ENCODE results near the gene TFAP2A. TPM values are rescaled to one million over a fixed set of nuclear protein-coding genes. Genes with fewer than 3 reads are reported as not detected.

TFAP2A gene
- polyA plus RNA-seq, 3 donors, result not detected

DNA sequence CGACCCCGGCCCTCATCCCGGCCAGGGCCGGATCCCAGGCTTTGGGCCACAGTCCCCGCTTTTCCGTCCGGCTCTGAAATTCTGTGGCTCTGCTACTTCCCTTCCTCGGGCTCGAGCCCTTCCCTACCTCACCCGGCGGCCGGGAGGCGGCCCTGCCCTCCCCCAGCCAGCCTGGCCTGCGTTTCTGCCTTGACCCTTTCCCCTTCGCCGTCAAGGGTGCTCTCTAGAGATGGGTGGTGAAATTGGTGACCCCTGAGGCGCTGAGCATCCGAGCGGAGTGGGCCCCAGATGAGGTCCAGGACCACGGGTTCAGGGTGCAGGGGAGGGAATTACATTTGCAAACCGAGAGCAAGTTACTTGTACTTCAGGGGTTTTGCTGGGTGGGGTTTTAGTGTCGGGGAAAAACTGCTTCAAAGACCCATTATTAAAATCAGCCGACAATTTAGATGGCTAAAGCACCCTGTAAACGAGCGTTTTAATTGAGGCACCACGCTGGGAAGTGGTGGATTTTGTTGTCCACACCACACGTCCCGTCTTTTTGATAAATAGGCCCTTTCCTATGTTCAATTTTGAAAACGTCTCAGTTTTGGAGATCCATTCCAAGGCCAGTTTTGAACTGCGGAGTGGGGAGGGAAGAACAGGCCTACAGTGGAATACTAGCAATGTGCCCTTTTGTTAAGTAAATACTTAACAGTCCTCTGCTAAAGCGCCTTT lies 9.9 kb downstream of the TFAP2A start:
- TF ChIP-seq, protein P1, sequence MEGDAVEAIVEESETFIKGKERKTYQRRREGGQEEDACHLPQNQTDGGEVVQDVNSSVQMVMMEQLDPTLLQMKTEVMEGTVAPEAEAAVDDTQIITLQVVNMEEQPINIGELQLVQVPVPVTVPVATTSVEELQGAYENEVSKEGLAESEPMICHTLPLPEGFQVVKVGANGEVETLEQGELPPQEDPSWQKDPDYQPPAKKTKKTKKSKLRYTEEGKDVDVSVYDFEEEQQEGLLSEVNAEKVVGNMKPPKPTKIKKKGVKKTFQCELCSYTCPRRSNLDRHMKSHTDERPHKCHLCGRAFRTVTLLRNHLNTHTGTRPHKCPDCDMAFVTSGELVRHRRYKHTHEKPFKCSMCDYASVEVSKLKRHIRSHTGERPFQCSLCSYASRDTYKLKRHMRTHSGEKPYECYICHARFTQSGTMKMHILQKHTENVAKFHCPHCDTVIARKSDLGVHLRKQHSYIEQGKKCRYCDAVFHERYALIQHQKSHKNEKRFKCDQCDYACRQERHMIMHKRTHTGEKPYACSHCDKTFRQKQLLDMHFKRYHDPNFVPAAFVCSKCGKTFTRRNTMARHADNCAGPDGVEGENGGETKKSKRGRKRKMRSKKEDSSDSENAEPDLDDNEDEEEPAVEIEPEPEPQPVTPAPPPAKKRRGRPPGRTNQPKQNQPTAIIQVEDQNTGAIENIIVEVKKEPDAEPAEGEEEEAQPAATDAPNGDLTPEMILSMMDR (IDR thresholded peaks at IDR 0.05), result no peak
- Histone ChIP-seq H3K4me2 (replicated peaks; ENCODE audit: extremely low read depth, low read length, poor library complexity, severe bottlenecking) (peak overlapping the region; percentile 78), H3K79me2 (ENCODE audit: insufficient read depth, low read length) (no peaks in the 10 kb centered on the region), H3K27me3 (ENCODE audit: control insufficient read depth in 2 of 2, insufficient read depth in 2 of 2, low read length in 2 of 2) (peaks cover 88 to 96% of the 10 kb centered on the region in 2 donors), H3K4me3 (replicated peaks in 1 of 3; ENCODE audit: low read depth in 2 of 3, low read length in 3 of 3) (peak overlapping the region in 2 of 3 experiments; percentile 18 to 76), H3K4me1 (ENCODE audit: control insufficient read depth in 1 of 2, insufficient read depth in 2 of 2, low read length in 2 of 2) (peaks cover 13 to 16% of the 10 kb centered on the region in 2 donors), H3K27ac (ENCODE audit: low read depth in 1 of 2, low read length in 2 of 2) (no peak overlapping the region), H3K36me3 (replicated peaks in 1 of 2; ENCODE audit: control insufficient read depth in 1 of 2, insufficient read depth in 2 of 2, low read length in 2 of 2) (no peaks in the 10 kb centered on the region), H3K9me3 (replicated peaks in 1 of 2; ENCODE audit: control insufficient read depth in 1 of 2, insufficient read depth in 1 of 2, low read length in 2 of 2) (peaks cover 22 to 92% of the 10 kb centered on the region in 2 donors), H3K9ac (ENCODE audit: insufficient read depth, low read length, poor library complexity, severe bottlenecking) (no peak overlapping the region), H2AFZ (ENCODE audit: insufficient read depth, low read depth, low read length, poor library complexity, severe bottlenecking) (peak overlapping the region; percentile 78), H4K20me1 (ENCODE audit: insufficient read depth, low read length) (no peaks in the 10 kb centered on the region)
- no peak for DNase-seq
- peaks cover 11% of the 10 kb centered on the region for H3K4me1 Mint-ChIP-seq
- WGBS (ENCODE audit: insufficient coverage), result 37% methylated on average over 15 of the region's 31 CpGs
- no peak overlapping the region for H3K27ac Mint-ChIP-seq
- peaks cover 8 to 11% of the 10 kb centered on the region in 2 donors for H3K36me3 Mint-ChIP-seq
- peak overlapping the region; percentile 24 to 87 for H3K4me3 Mint-ChIP-seq
- intact Hi-C loops (cut with micrococcal nuclease), result no loop called here
- peaks cover 93 to 98% (median 97%) of the 10 kb centered on the region in 3 donors for H3K27me3 Mint-ChIP-seq (ENCODE audit: low read depth in 3 of 3)
- H3K9me3 Mint-ChIP-seq, result peaks cover 28 to 73% (median 60%) of the 10 kb centered on the region in 7 donors

DNA sequence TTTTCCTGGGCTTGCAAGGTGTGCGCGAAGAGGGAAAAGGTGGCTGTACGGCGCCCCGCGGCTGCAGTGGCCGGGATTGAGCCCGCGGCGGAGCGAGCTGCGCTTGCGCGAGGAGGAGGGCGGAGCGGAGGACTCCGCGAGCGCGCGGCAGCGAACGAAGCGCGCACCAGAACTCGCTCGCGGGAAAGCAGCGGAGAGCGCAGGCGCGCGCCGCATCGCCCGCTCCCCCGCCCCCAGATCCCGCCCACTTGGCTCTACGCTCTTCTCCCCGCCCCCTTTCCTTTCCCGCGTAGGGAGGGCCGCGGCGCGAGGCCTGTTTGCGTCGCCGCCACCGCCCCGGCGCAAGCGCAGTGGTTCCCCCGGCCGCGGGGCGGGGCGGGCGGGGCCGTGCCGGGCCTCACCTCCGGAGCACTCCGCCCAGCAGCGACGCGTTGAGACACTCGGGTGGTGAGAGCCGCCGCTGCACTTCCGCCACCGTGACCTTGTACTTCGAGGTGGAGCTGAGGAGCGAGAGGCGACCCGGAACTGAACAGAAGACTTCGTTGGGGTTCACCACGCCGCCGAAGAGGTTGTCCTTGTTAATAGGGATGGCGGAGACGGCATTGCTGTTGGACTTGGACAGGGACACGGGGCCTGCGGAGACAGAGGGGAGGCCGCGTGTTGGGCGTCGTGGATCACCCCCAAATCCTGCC lies 10.6 kb downstream of the TFAP2A start:
- Histone ChIP-seq H3K36me3 (replicated peaks in 1 of 2; ENCODE audit: control insufficient read depth in 1 of 2, insufficient read depth in 2 of 2, low read length in 2 of 2) (no peaks in the 10 kb centered on the region), H4K20me1 (ENCODE audit: insufficient read depth, low read length) (no peaks in the 10 kb centered on the region), H2AFZ (ENCODE audit: insufficient read depth, low read depth, low read length, poor library complexity, severe bottlenecking) (peak overlapping the region; percentile 78), H3K4me1 (ENCODE audit: control insufficient read depth in 1 of 2, insufficient read depth in 2 of 2, low read length in 2 of 2) (peaks cover 13 to 16% of the 10 kb centered on the region in 2 donors), H3K4me3 (replicated peaks in 1 of 3; ENCODE audit: low read depth in 2 of 3, low read length in 3 of 3) (peak overlapping the region; percentile 31 to 76 (median 42)), H3K9me3 (replicated peaks in 1 of 2; ENCODE audit: control insufficient read depth in 1 of 2, insufficient read depth in 1 of 2, low read length in 2 of 2) (peaks cover 17 to 91% of the 10 kb centered on the region in 2 donors), H3K27me3 (ENCODE audit: control insufficient read depth in 2 of 2, insufficient read depth in 2 of 2, low read length in 2 of 2) (peaks cover 88 to 96% of the 10 kb centered on the region in 2 donors), H3K27ac (ENCODE audit: low read depth in 1 of 2, low read length in 2 of 2) (no peak overlapping the region), H3K4me2 (replicated peaks; ENCODE audit: extremely low read depth, low read length, poor library complexity, severe bottlenecking) (peak overlapping the region; percentile 78), H3K79me2 (ENCODE audit: insufficient read depth, low read length) (no peaks in the 10 kb centered on the region), H3K9ac (ENCODE audit: insufficient read depth, low read length, poor library complexity, severe bottlenecking) (no peak overlapping the region)
- Mint-ChIP-seq H3K36me3 (peaks cover 8 to 9% of the 10 kb centered on the region in 2 donors), H3K4me1 (peaks cover 11% of the 10 kb centered on the region), H3K9me3 (peaks cover 24 to 72% (median 54%) of the 10 kb centered on the region in 7 donors), H3K27ac (peak overlapping the region in 2 of 7 donors; percentile 9 to 19), H3K27me3 (ENCODE audit: low read depth in 3 of 3) (peaks cover 93 to 98% (median 96%) of the 10 kb centered on the region in 3 donors), H3K4me3 (peak overlapping the region; percentile 65 to 87)
- 1% methylated on average over 85 of the region's 87 CpGs for WGBS (ENCODE audit: insufficient coverage)
- peak; percentile 55 to 75 (median 58) for DNase-seq
- intact Hi-C loops (cut with micrococcal nuclease), result no loop called here
- TF ChIP-seq, protein P1 (IDR thresholded peaks at IDR 0.05), result no peak
